IMR-90 (cell line): ENCODE results near the gene NDFIP2. TPM values are rescaled to one million over a fixed set of nuclear protein-coding genes. Genes with fewer than 3 reads are reported as not detected.
A peak's percentile ranks its signal among the peaks of the same experiment; 100 is the strongest.

ENCODE experiments used
- ATAC-seq: fragments of 200-7000 bp; cut with Tn5 transposase; 2 replicates; pipeline ENCODE4 v1.9.1; 2020; ENCODE audit warnings: low read depth, mild to moderate bottlenecking, moderate library complexity
- BruUV-seq: library from RNA; stranded (reverse); fragments of 400-500 nt; replicated peaks from 2 replicates; lab custom pipeline; 2021; lab: Mats Ljungman, UMichigan
- CTCF ChIA-PET: fragments of 300-600 bp; formaldehyde crosslinking; extraction: SDS; loops from one replicate; lab custom pipeline; 2021; ENCODE audit warnings: antibody characterized with exemption; lab: Yijun Ruan, JAX
- POLR2A ChIA-PET: fragments of 300-600 bp; sonication (Branson Sonifier 250); formaldehyde crosslinking; loops from one replicate; lab custom pipeline; 2022; ENCODE audit warnings: antibody characterized with exemption; ENCODE audit not compliant: unreplicated experiment; lab: Charles Lee
- DNase-seq: peaks from one replicate; pipeline ENCODE4 v3.0.0; 2013
- H2AFZ ChIP-seq: replicated peaks from 2 replicates; pipeline ENCODE3; 2013; ENCODE audit warnings: low read length, mild to moderate bottlenecking; ENCODE audit not compliant: poor library complexity
- H2AK5ac ChIP-seq: 2 replicates; pipeline ENCODE4 v1.6.1; 2013; ENCODE audit warnings: low read depth, low read length, inconsistent platforms
- H2AK9ac ChIP-seq: replicated peaks from 2 replicates; pipeline ENCODE3; 2013; ENCODE audit warnings: mild to moderate bottlenecking, low read depth, low read length, moderate library complexity; ENCODE audit not compliant: poor library complexity
- H2BK120ac ChIP-seq: 2 replicates; pipeline ENCODE4 v1.6.1; 2013; ENCODE audit warnings: low read depth, low read length, inconsistent platforms
- H2BK15ac ChIP-seq: 3 replicates; pipeline ENCODE4 v1.6.1; 2013; ENCODE audit warnings: low read depth, low read length, inconsistent platforms
- H2BK20ac ChIP-seq: 2 replicates; pipeline ENCODE4 v1.6.1; 2013; ENCODE audit warnings: low read depth, mild to moderate bottlenecking, inconsistent platforms, low read length, moderate library complexity
- H2BK5ac ChIP-seq: 2 replicates; pipeline ENCODE4 v1.6.1; 2013; ENCODE audit warnings: mild to moderate bottlenecking, low read depth, low read length, inconsistent platforms; ENCODE audit not compliant: poor library complexity, severe bottlenecking
- H3K14ac ChIP-seq: replicated peaks from 2 replicates; pipeline ENCODE4 v1.6.1; 2013; ENCODE audit warnings: low read depth, low read length, inconsistent platforms
- H3K18ac ChIP-seq: 2 replicates; pipeline ENCODE4 v1.6.1; 2013; ENCODE audit warnings: low read depth, low read length, control low read depth
- H3K23ac ChIP-seq: 2 replicates; pipeline ENCODE4 v1.6.1; 2013; ENCODE audit warnings: low read depth, low read length, inconsistent platforms
- H3K27ac ChIP-seq: 2 replicates; pipeline ENCODE4 v1.5.1; 2013; ENCODE audit warnings: mild to moderate bottlenecking, control low read depth, low read length; ENCODE audit not compliant: insufficient read depth
- H3K27me3 ChIP-seq: 2 replicates; pipeline ENCODE4 v1.6.1; 2013; ENCODE audit warnings: low read length; ENCODE audit not compliant: control insufficient read depth, insufficient read depth
- H3K36me3 ChIP-seq: 2 replicates; pipeline ENCODE4 v1.6.1; 2013; ENCODE audit warnings: low read length, mixed read lengths; ENCODE audit not compliant: control insufficient read depth, insufficient read depth
- H3K4ac ChIP-seq: 2 replicates; pipeline ENCODE4 v1.6.1; 2013; ENCODE audit warnings: low read depth, low read length, inconsistent platforms
- H3K4me1 ChIP-seq: 2 replicates; pipeline ENCODE4 v1.6.1; 2013; ENCODE audit warnings: low read length, mixed read lengths; ENCODE audit not compliant: control insufficient read depth, insufficient read depth
- H3K4me2 ChIP-seq: 2 replicates; pipeline ENCODE4 v1.6.1; 2013; ENCODE audit warnings: low read depth, mild to moderate bottlenecking, control low read depth, low read length, moderate library complexity
- H3K4me3 ChIP-seq: 2 replicates; pipeline ENCODE4 v1.5.1; 2013; ENCODE audit warnings: low read depth, mild to moderate bottlenecking, control low read depth, low read length, moderate library complexity; ENCODE audit not compliant: insufficient read depth
- H3K56ac ChIP-seq: 2 replicates; pipeline ENCODE4 v1.6.1; 2013; ENCODE audit warnings: low read length, inconsistent platforms; ENCODE audit not compliant: insufficient read depth; ENCODE audit errors: extremely low read depth
- H3K79me1 ChIP-seq, 2 experiments: 2 replicates each; pipeline ENCODE4 v1.6.1; 2013; ENCODE audit warnings: low read length in 2 of 2, inconsistent platforms in 1 of 2, low read depth in 1 of 2
- H3K9ac ChIP-seq: 2 replicates; pipeline ENCODE4 v1.6.1; 2013; ENCODE audit warnings: low read depth, low read length, control low read depth
- H3K9me1 ChIP-seq: 2 replicates; pipeline ENCODE4 v1.6.1; 2013; ENCODE audit warnings: low read length, inconsistent platforms; ENCODE audit not compliant: insufficient read depth
- H3K9me3 ChIP-seq: 2 replicates; pipeline ENCODE4 v1.6.1; 2013; ENCODE audit warnings: low read length; ENCODE audit not compliant: control insufficient read depth, insufficient read depth
- H4K20me1 ChIP-seq: 2 replicates; pipeline ENCODE4 v1.6.1; 2013; ENCODE audit warnings: low read length, inconsistent platforms; ENCODE audit not compliant: insufficient read depth
- H4K5ac ChIP-seq: 2 replicates; pipeline ENCODE4 v1.6.1; 2013; ENCODE audit warnings: mild to moderate bottlenecking, low read depth, low read length, control low read depth
- H4K8ac ChIP-seq, 2 experiments: 2 replicates each; pipeline ENCODE4 v1.6.1; 2013; ENCODE audit warnings: low read depth in 2 of 2, low read length in 2 of 2, control low read depth in 1 of 2, inconsistent platforms in 1 of 2
- H4K91ac ChIP-seq: 2 replicates; pipeline ENCODE4 v1.6.1; 2013; ENCODE audit warnings: low read depth, low read length, inconsistent platforms; ENCODE audit not compliant: insufficient read depth
- BHLHE40 ChIP-seq: fragments of 150-350 bp; IDR thresholded peaks from 2 replicates; pipeline ENCODE4 v1.6.1; 2016; ENCODE audit warnings: mild to moderate bottlenecking, low read depth, low read length
- FOS ChIP-seq: fragments of 150-350 bp; IDR thresholded peaks from 2 replicates; pipeline ENCODE4 v1.6.1; 2016; ENCODE audit warnings: low read depth, low read length
- MAFK ChIP-seq: IDR thresholded peaks from 2 replicates; pipeline ENCODE4 v1.6.1; 2012; ENCODE audit warnings: low read depth, low read length, improper control_type of control experiment
- RAD21 ChIP-seq: IDR thresholded peaks from 2 replicates; pipeline ENCODE4 v1.6.1; 2012; ENCODE audit warnings: low read length, improper control_type of control experiment
- RCOR1 ChIP-seq: IDR thresholded peaks from 2 replicates; pipeline ENCODE4 v1.6.1; 2012; ENCODE audit warnings: mild to moderate bottlenecking, low read length, improper control_type of control experiment; ENCODE audit not compliant: insufficient replicate concordance
- SMC3 ChIP-seq: fragments of 150-350 bp; IDR thresholded peaks from 2 replicates; pipeline ENCODE4 v1.6.1; 2016; ENCODE audit warnings: low read depth, mild to moderate bottlenecking, antibody characterized with exemption, low read length, moderate library complexity
- dilution Hi-C: fragments of 300-500 bp; cut with HindIII; formaldehyde crosslinking; loops from one replicate; pipeline ENCODE4 v1.14.3; 2018; ENCODE audit warnings: low sequenced_read_pairs; ENCODE audit not compliant: unreplicated experiment
- in situ Hi-C: fragments of 300-500 bp; cut with MboI; formaldehyde crosslinking; loops from 3 replicates; pipeline ENCODE4 v1.14.3; 2019; ENCODE audit warnings: low sequenced_read_pairs, inconsistent platforms, mixed read lengths
- intact Hi-C: fragments of 100-400 bp; cut with micrococcal nuclease; formaldehyde crosslinking; loops from 2 replicates; pipeline ENCODE4 v1.10.0; 2022
- polyA plus RNA-seq, 3 experiments: library from polyadenylated mRNA; depleted of rRNA; stranded (reverse); fragments of >200 nt; gene quantifications; 2 replicates each; pipeline ENCODE4 v1.2.3, GENCODE V29; 2012; ENCODE audit warnings: low replicate concordance in 1 of 3
- total RNA-seq: library from RNA; depleted of rRNA; stranded (reverse); fragments of >200 nt; gene quantifications from 2 replicates; pipeline ENCODE4 v1.2.3, GENCODE V29; 2012
- TF ChIP-seq, protein P1 (sequence below): conservative IDR thresholded peaks from 2 replicates; pipeline ENCODE4 v1.5.1; 2012; ENCODE audit warnings: mild to moderate bottlenecking, low read depth, low read length, improper control_type of control experiment

The NDFIP2 gene
- total and polyA plus RNA-seq, 2 of the 4 experiments (the other 2 are of a cell fraction), result 23.8 to 25.8 TPM

DNA sequence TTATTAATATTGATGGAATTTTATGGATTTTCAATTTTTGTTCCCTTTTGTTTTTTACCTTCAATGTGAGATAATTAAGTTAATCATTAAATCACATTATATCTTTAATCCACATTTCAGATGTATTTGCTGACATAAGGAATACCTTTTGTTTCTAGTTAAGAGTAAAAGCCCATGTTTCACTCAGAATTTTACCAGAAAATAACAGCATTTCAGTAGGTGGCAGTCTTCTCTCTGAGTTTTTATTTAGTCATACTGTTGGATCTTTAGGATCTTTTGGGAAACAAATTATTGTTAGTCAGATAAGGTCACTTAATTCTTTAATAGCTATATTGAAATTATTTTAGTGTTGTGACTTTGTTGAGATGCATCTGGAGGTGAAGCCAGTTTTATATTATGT, 67.9 kb downstream of the NDFIP2 start:
- H2BK20ac ChIP-seq, result no peak overlapping the region
- H3K18ac ChIP-seq, result no peak overlapping the region
- no peak overlapping the region for H4K91ac ChIP-seq
- H4K20me1 ChIP-seq, result no peaks in the 10 kb centered on the region
- no peaks in the 10 kb centered on the region for H3K79me1 ChIP-seq
- H3K56ac ChIP-seq, result no peak overlapping the region
- TF ChIP-seq, protein P1, sequence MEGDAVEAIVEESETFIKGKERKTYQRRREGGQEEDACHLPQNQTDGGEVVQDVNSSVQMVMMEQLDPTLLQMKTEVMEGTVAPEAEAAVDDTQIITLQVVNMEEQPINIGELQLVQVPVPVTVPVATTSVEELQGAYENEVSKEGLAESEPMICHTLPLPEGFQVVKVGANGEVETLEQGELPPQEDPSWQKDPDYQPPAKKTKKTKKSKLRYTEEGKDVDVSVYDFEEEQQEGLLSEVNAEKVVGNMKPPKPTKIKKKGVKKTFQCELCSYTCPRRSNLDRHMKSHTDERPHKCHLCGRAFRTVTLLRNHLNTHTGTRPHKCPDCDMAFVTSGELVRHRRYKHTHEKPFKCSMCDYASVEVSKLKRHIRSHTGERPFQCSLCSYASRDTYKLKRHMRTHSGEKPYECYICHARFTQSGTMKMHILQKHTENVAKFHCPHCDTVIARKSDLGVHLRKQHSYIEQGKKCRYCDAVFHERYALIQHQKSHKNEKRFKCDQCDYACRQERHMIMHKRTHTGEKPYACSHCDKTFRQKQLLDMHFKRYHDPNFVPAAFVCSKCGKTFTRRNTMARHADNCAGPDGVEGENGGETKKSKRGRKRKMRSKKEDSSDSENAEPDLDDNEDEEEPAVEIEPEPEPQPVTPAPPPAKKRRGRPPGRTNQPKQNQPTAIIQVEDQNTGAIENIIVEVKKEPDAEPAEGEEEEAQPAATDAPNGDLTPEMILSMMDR, result peak; percentile 43
- TF ChIP-seq RAD21 (peak; percentile 36), BHLHE40 (no peak), MAFK (peak; percentile 70), RCOR1 (no peak), SMC3 (peak; percentile 18; the same call in 1 of the 2 replicates), FOS (no peak)
- H2AK5ac ChIP-seq, result no peak overlapping the region
- no peaks in the 10 kb centered on the region for H3K27me3 ChIP-seq
- no TSS peak for BruUV-seq
- no peak overlapping the region for H3K14ac ChIP-seq
- no peak overlapping the region for H3K4me3 ChIP-seq
- peak; percentile 75 for ATAC-seq
- no peak overlapping the region for H2AK9ac ChIP-seq
- ChIA-PET POLR2A (no interaction called here), CTCF (no interaction called here)
- H2BK120ac ChIP-seq, result no peak overlapping the region
- H3K9ac ChIP-seq, result no peak overlapping the region
- H3K23ac ChIP-seq, result no peak overlapping the region
- intact Hi-C loops, result loop anchor here (1.0 to 10.0 kb wide), 4 partner anchors 226 to 1468 kb away; no protein-coding TSS in a partner anchor
- no peaks in the 10 kb centered on the region for H3K36me3 ChIP-seq
- no peak overlapping the region for H3K4ac ChIP-seq
- H3K27ac ChIP-seq, result no peak overlapping the region
- H3K4me2 ChIP-seq, result no peak overlapping the region
- no peaks in the 10 kb centered on the region for H3K9me1 ChIP-seq
- in situ Hi-C loops, result no loop called here
- dilution Hi-C loops, result loop anchor here (25.0 kb wide), 1 partner anchor 112 kb away; no protein-coding TSS in a partner anchor
- H2BK5ac ChIP-seq, result no peak overlapping the region
- H4K8ac ChIP-seq, result no peak overlapping the region
- no peaks in the 10 kb centered on the region for H3K9me3 ChIP-seq
- peaks cover 2% of the 10 kb centered on the region; the same call in 1 of the 2 replicates for H3K4me1 ChIP-seq
- no peak overlapping the region for H2BK15ac ChIP-seq
- peak; percentile 11 for DNase-seq
- no peak overlapping the region for H4K5ac ChIP-seq
- H2AFZ ChIP-seq, result no peak overlapping the region
